ENCODE data around the gene MAPK12. TPM values are rescaled to one million over a fixed set of nuclear protein-coding genes. Genes with fewer than 3 reads are reported as not detected.

The MAPK12 gene
- total and polyA plus RNA-seq, 8 donors = 11.6 to 31.4 (median 18.4) TPM

DNA sequence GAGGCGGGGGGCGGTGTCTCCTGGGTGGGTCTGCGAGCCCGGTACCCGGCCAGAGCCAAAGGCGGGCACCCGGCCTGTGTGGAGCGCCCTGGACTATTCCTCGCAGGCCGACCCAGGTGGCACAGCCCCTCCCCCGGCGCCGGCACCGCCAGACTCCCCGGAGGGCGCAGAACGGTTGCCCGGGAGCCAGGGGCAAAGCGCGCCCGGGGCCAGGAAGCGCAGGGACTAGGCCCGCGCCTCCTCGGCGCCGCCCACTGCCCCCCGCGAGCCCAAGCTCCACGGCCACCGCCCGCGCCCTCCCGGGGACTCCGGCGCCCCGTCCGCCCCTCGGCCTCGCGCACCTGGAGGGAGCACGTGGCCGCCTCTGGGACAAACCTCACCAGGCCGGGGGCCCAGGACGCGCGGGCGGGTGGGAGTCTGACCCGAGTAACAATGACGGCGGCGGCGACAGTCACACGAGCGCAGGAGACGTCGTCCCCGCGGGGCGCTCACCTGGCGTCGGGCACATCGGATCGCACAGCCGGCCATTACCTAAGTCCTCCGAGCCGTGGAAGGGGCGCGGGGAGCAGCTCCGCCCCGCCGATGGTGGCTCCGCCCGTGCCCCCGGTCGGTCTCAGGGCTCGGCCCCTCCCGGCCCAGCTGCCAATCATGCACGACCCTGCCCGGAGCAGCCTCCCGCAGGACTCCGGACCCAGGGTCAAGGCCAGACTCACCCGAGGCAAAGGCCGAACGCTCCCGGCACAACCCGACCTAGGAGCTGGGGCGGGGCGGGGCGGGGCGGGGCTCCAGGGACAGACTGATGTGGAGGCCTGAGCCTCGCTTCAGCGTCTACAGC lies 38.5 kb upstream of the MAPK12 start:
- DNase-seq = no peak
- Histone ChIP-seq H3K4me1 (peaks cover 71 to 93% of the 10 kb centered on the region in 2 donors), H3K27ac (peak overlapping the region; percentile 44 to 58), H3K4me3 (peak overlapping the region; percentile 5 to 32), H3K9me3 (no peaks in the 10 kb centered on the region), H3K36me3 (peaks cover 0 to 4% of the 10 kb centered on the region in 2 donors), H3K27me3 (peaks cover 0 to 24% of the 10 kb centered on the region in 2 donors)
- TF ChIP-seq, protein P1, sequence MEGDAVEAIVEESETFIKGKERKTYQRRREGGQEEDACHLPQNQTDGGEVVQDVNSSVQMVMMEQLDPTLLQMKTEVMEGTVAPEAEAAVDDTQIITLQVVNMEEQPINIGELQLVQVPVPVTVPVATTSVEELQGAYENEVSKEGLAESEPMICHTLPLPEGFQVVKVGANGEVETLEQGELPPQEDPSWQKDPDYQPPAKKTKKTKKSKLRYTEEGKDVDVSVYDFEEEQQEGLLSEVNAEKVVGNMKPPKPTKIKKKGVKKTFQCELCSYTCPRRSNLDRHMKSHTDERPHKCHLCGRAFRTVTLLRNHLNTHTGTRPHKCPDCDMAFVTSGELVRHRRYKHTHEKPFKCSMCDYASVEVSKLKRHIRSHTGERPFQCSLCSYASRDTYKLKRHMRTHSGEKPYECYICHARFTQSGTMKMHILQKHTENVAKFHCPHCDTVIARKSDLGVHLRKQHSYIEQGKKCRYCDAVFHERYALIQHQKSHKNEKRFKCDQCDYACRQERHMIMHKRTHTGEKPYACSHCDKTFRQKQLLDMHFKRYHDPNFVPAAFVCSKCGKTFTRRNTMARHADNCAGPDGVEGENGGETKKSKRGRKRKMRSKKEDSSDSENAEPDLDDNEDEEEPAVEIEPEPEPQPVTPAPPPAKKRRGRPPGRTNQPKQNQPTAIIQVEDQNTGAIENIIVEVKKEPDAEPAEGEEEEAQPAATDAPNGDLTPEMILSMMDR (IDR thresholded peaks at IDR 0.05) = no peak
- no peak for ATAC-seq
- intact Hi-C loops (cut with DNase I) = no loop called here

DNA sequence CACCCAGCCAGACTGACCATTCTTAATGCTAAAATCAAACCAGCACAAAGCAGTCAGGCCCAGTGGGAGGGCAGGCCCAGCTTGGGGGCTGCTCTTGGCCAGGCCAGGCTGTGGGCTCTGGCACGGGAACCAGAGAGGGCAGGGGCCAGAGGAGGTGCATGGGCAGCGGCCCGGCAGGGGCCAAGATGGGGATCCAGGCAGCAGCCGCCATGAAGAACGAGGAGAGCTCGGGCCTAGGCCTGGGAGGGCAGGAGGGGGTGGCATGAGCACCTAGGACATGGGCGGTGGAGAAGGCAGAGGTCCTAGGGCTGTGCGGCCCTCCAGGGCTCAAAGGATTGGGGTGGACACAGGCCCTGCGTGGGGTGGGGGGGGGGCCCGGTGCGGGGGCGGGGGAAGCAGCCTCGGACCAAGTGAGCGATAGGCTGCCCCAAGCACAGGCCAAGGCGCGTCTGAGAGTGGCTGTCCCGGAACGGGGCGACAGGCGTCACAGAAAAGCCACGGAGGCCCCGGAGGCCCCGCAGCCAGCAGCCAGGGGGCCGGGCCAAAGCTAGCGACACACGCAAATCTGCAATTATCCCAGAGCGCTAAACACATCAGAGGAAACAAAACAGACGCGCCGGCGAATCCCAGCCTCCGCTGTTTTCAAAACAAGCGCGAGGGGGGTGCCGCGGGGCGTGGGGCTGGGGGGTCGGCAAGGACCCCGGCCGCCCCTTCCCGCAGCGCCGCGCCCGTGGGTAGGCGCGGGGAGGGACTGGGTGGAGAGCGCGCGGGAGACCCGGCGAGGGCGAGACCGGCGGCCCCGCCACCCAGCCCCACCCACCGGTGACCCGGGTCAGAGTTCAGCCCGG lies 37.7 kb upstream of the MAPK12 start:
- Histone ChIP-seq H3K4me1 (peaks cover 72 to 92% of the 10 kb centered on the region in 2 donors), H3K27ac (peak overlapping the region; percentile 44 to 58), H3K27me3 (peaks cover 0 to 24% of the 10 kb centered on the region in 2 donors), H3K4me3 (peak overlapping the region; percentile 5 to 32), H3K36me3 (peaks cover 0 to 4% of the 10 kb centered on the region in 2 donors), H3K9me3 (no peaks in the 10 kb centered on the region)
- DNase-seq = peak in 1 of 4 donors; percentile 46
- ATAC-seq = no peak
- intact Hi-C loops (cut with DNase I) = no loop called here
- TF ChIP-seq, protein P1 (IDR thresholded peaks at IDR 0.05) = no peak

DNA sequence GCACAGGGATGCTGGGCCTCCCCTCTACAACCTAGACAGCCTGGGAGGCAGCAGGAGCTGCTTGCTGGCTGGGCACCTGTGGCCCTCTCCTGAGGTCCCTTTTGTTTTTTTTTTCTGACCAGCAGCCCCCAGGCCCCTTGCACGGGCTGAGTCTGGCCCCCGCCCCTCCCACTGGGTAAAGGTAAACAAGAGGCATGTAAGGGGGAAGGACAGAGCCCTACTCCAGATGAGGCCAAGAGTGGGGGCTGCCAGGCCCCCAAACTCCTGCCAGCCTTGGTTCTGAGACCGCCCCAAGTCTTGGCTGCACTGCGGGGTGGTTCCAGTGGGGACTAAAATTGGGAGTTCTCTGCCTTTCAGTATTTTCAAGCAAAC lies 36.8 kb upstream of the MAPK12 start:
- Histone ChIP-seq H3K36me3 (peaks cover 0 to 4% of the 10 kb centered on the region in 2 donors), H3K27ac (no peak overlapping the region), H3K4me3 (no peak overlapping the region), H3K9me3 (no peaks in the 10 kb centered on the region), H3K27me3 (peaks cover 0 to 33% of the 10 kb centered on the region in 2 donors), H3K4me1 (peaks cover 71 to 92% of the 10 kb centered on the region in 2 donors)
- DNase-seq (no peak), ATAC-seq (no peak)
- TF ChIP-seq, protein P1 (IDR thresholded peaks at IDR 0.05) = no peak
- intact Hi-C loops (cut with DNase I) = no loop called here

DNA sequence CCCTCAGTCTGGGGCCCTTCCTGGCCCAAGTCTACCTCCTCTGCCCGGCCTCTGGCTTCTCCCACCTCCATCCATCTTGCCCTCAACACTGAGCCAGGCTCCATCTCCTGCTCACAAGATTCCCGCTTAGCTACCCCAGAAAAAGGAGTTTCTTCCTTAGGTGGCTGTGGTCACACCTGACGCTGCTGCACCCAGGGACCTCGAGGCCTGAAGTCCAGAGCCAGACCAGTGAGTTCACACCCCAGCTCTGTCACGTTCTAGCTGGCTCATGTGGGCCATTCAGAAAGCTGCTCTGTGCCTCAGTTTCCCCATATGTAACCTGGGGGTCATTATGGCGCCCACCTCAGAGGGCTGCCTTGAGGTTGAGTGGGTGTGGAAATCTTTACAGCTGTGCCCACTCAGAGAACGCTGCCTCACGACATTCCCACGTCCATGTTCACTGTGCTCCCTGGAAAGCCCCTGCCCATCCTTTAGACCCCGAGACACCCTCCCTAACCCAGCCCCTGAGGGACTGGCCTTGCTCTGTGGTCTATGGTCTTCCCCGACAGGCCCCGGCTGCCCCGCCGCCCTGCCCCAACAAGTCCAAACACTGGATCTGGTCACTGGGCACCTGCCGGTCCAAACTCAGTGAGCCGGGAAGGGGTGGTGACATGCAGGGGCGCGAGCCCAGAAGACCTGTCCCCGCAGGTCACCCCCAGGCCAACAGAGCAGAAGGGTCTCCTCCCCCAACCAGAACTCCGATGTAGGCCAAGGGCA lies 36.2 kb upstream of the MAPK12 start:
- intact Hi-C loops (cut with DNase I) = no loop called here
- TF ChIP-seq, protein P1 (IDR thresholded peaks at IDR 0.05) = no peak
- DNase-seq = no peak
- H3K36me3 ChIP-seq = peaks cover 0 to 4% of the 10 kb centered on the region in 2 donors
- H3K9me3 ChIP-seq = no peaks in the 10 kb centered on the region
- peaks cover 0 to 39% of the 10 kb centered on the region in 2 donors for H3K27me3 ChIP-seq
- no peak overlapping the region for H3K4me3 ChIP-seq
- peak overlapping the region in 1 of 2 donors; percentile 37 for H3K27ac ChIP-seq
- no peak for ATAC-seq
- H3K4me1 ChIP-seq = peaks cover 71 to 92% of the 10 kb centered on the region in 2 donors
